GM10266 (cell line): ENCODE data around the gene RPL27.
"Not testable (repeated sequence)": the region's sequence is repeated elsewhere in the genome, so short reads cannot be mapped to it uniquely, and the experiment has no call there.

Source experiments
- DNase-seq: peaks from one replicate; pipeline ENCODE4 v3.0.0; 2012; ENCODE audit errors: extremely low spot score
- CTCF ChIP-seq: IDR thresholded peaks from 2 replicates; pipeline ENCODE4 v1.5.1; 2012; ENCODE audit warnings: mild to moderate bottlenecking, low read depth; ENCODE audit not compliant: control insufficient read depth, insufficient read depth; ENCODE audit errors: missing control alignments

The RPL27 gene

GRCh38 chr17:42999003-42999525, 845 bp downstream of the RPL27 start:
- TF ChIP-seq CTCF = no peak
- DNase-seq = no peak

- not testable (repeated sequence) for DNase-seq
Observed at GRCh38 chr17:43000894-43001293, 2.7 kb downstream of the RPL27 start.

- no peak for DNase-seq
- no peak for TF ChIP-seq CTCF
Observed at GRCh38 chr17:43003542-43004172, 5.4 kb downstream of the RPL27 start.

- TF ChIP-seq CTCF = peak; percentile 61
- peak; percentile 85 for DNase-seq
Observed at GRCh38 chr17:43006639-43007551, 8.7 kb downstream of the RPL27 start, which contains the start of gene IFI35. Gene IFI35 (plus strand): TSS chr17:43006784. CDS start chr17:43006948, 164 bp downstream.

- TF ChIP-seq CTCF = no peak
- no peak for DNase-seq
Observed at GRCh38 chr17:43010667-43011308, 12.6 kb downstream of the RPL27 start.

GRCh38 chr17:43011728-43012472, 13.7 kb downstream of the RPL27 start:
- no peak for TF ChIP-seq CTCF
- no peak for DNase-seq

- no peak for DNase-seq
- TF ChIP-seq CTCF = no peak
Observed at GRCh38 chr17:43013296-43013695, 15.1 kb downstream of the RPL27 start.
